Measurements from ENCODE around the gene SLC38A10.

The SLC38A10 gene

GRCh38 chr17:81245665-81246342 is 49.3 kb downstream of the SLC38A10 start:
- H3K4me3 ChIP-seq (ENCODE audit: control insufficient read depth, low read depth, low read length): no peak overlapping the region
- TF ChIP-seq CTCF (conservative IDR thresholded peaks at IDR 0.05; ENCODE audit: control insufficient read depth, insufficient read depth, low read depth, low read length): no peak
- no peak for DNase-seq (ENCODE audit: low read depth)

GRCh38 chr17:81245024-81245664 is 50.0 kb downstream of the SLC38A10 start:
- DNase-seq (ENCODE audit: low read depth): peak; percentile 79
- no peak for TF ChIP-seq CTCF (conservative IDR thresholded peaks at IDR 0.05; ENCODE audit: control insufficient read depth, insufficient read depth, low read depth, low read length)

DNA sequence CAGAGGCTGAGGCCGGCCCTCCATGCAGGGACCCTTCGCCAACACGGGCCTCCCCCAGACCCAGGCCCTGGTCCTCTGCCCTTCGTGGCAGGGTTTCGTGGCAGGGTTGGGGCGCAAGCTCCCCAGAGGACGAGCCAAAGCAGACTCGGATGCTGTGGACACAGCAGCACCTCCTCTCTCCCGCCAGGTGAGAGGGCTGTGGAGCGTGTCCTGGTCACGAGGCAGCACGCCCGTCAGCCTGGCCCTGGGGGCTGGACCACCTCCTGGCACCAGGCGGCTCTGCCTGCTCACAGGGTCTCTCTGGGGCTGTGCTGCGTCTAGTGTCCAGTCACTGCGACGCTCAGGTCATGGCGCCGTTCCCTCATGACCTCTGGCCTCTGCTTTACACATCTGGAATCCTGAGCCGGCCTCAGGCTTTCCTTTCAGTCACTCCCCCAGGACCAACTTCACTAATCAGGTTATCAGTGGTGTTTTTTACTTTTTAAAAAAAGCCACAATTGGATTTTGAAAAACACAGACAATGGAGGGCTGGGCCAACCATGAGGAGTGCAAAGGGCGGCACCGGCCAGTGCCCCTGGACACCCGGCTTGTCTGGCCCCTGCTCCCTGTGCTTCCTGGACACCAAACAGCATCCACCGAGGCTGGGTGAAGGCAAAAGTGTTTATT is 50.6 kb downstream of the SLC38A10 start:
- no peak overlapping the region for H3K4me3 ChIP-seq (ENCODE audit: control insufficient read depth, low read depth, low read length)
- TF ChIP-seq CTCF (conservative IDR thresholded peaks at IDR 0.05; ENCODE audit: control insufficient read depth, insufficient read depth, low read depth, low read length): no peak
- DNase-seq (ENCODE audit: low read depth): no peak

More at GRCh38 chr17:81245024-81245664, 50.0 kb downstream of the SLC38A10 start:
- no peak overlapping the region for H3K4me3 ChIP-seq (ENCODE audit: control insufficient read depth, low read depth, low read length)

DNA sequence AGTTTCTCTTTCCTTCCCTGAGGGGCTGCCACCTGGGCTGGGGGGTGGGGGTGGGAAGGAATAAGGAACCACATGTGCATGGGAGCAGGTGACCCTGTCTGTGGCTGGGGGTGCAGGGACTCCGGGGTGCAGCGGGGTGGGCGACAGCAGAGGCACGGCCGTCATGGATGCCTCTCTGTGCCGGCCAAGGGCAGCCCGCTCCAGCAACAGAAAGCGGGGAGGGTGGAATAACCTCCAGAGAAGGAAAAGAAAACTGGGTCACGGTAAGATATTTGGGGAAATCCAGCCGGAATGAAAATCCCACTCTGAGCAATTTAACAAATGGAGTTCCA is 51.8 kb downstream of the SLC38A10 start:
- no peak overlapping the region for H3K4me3 ChIP-seq (ENCODE audit: control insufficient read depth, low read depth, low read length)
- no peak for TF ChIP-seq CTCF (conservative IDR thresholded peaks at IDR 0.05; ENCODE audit: control insufficient read depth, insufficient read depth, low read depth, low read length)
- DNase-seq (ENCODE audit: low read depth): no peak

DNA sequence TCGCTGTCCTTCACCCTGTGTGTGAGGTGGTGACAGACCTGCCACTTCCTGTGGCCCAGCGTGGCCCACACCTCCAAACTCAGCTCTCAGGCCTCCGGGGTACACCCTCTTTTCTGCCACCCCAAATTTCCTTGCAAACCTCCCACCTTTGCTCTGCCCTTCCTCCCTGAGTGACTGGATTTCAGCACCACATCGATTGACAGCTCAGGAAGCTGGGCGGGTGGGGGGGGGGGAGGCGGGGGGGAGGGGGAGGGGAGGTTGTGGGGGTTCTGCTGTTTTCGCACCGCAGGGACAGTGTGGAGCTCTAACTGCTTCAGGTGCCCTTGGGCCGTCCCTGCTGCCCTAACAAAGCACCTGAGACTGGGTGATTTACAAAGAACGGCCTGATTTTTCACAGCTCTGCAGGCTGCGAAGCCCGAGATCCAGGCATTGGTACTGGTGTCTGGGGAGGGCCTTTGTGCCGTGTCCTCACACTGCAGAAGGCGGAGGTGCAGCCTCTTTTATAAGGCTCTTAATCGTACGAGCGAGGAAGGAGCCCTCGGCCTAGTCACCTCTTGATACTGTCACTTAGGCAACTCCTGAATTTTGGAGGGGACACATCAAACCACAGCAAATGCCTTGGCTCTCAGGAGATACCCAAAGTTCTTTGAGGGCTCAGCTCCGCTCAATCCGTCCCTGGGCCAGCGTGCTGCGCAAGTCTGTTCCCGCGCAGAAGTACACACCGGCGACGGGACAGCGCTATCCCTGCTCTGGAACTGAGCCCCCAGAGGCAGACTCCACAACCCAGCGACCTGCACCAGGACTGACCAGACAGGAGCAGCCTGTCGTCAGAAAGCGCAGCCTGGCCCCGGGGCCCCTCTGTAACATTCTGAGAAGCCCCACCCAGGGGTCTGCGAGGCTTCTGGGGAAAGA is 52.4 kb downstream of the SLC38A10 start:
- TF ChIP-seq CTCF (conservative IDR thresholded peaks at IDR 0.05; ENCODE audit: control insufficient read depth, insufficient read depth, low read depth, low read length): no peak
- no peak for DNase-seq (ENCODE audit: low read depth)
- H3K4me3 ChIP-seq (ENCODE audit: control insufficient read depth, low read depth, low read length): no peak overlapping the region

- H3K4me3 ChIP-seq (ENCODE audit: control insufficient read depth, low read depth, low read length): no peak overlapping the region
- peak; percentile 41 for DNase-seq (ENCODE audit: low read depth)
- TF ChIP-seq CTCF (conservative IDR thresholded peaks at IDR 0.05; ENCODE audit: control insufficient read depth, insufficient read depth, low read depth, low read length): peak; percentile 67
Measured at GRCh38 chr17:81241648-81242420, 53.3 kb downstream of the SLC38A10 start.

Measured in fibroblast of mammary gland (primary cell).